Keratinocyte (primary cell): ENCODE data around the gene MYCBP2. TPM values are rescaled to one million over a fixed set of nuclear protein-coding genes. Genes with fewer than 3 reads are reported as not detected.

Experiments
- DNase-seq: peaks from one replicate; pipeline ENCODE4 v3.0.0-alpha.2; 2011; ENCODE audit warnings: low read depth, missing footprints, low spot score
- FAIRE-seq: peaks from 2 replicates; lab custom pipeline; 2011; peaks lifted over from hg19 to GRCh38; lab: Jason Lieb, UNC
- H2AFZ ChIP-seq: 2 replicates; pipeline ENCODE4 v1.6.0; 2012; ENCODE audit warnings: low read length, control low read depth, inconsistent platforms; ENCODE audit not compliant: control insufficient read depth
- H3K27ac ChIP-seq: 2 replicates; pipeline ENCODE4 v1.5.1; 2011; ENCODE audit warnings: low read length; ENCODE audit not compliant: control insufficient read depth, insufficient read depth
- H3K27me3 ChIP-seq: 3 replicates; pipeline ENCODE4 v1.6.0; 2011; ENCODE audit warnings: low read length; ENCODE audit not compliant: control insufficient read depth, insufficient read depth; ENCODE audit errors: extremely low read depth
- H3K36me3 ChIP-seq, 2 experiments: 2 replicates in 1 of 2; 3 replicates in 1 of 2; pipeline ENCODE4 v1.5.1; 2011; ENCODE audit warnings: low read length in 2 of 2, mild to moderate bottlenecking in 1 of 2; ENCODE audit not compliant: control insufficient read depth in 2 of 2, insufficient read depth in 2 of 2; ENCODE audit errors: extremely low read depth in 1 of 2
- H3K4me1 ChIP-seq: 3 replicates; pipeline ENCODE4 v1.5.1; 2011; ENCODE audit warnings: low read length; ENCODE audit not compliant: control insufficient read depth, insufficient read depth; ENCODE audit errors: extremely low read depth
- H3K4me2 ChIP-seq: 3 replicates; pipeline ENCODE4 v1.6.0; 2011; ENCODE audit warnings: low read depth, low read length; ENCODE audit not compliant: control insufficient read depth, insufficient read depth; ENCODE audit errors: extremely low read depth
- H3K4me3 ChIP-seq, 3 experiments: fragments of 200-600 bp in 1 of 3; sonication (generic) in 1 of 3; 2 replicates in 2 of 3; 3 replicates in 1 of 3; pipeline ENCODE4 v1.5.1; 2011 to 2016; ENCODE audit warnings: low read length in 3 of 3, mild to moderate bottlenecking in 3 of 3, control low read depth in 2 of 3, inconsistent platforms in 1 of 3, low read depth in 1 of 3, mixed read lengths in 1 of 3, mixed run types in 1 of 3, moderate library complexity in 1 of 3; ENCODE audit not compliant: control insufficient read depth in 2 of 3, insufficient read depth in 2 of 3; ENCODE audit errors: extremely low read depth in 1 of 3
- H3K79me2 ChIP-seq: 2 replicates; pipeline ENCODE4 v1.6.0; 2012; ENCODE audit warnings: low read length; ENCODE audit not compliant: control insufficient read depth, insufficient read depth
- H3K9ac ChIP-seq: 3 replicates; pipeline ENCODE4 v1.6.0; 2011; ENCODE audit warnings: low read length; ENCODE audit not compliant: control insufficient read depth, insufficient read depth; ENCODE audit errors: extremely low read depth
- H3K9me1 ChIP-seq: 3 replicates; pipeline ENCODE4 v1.6.0; 2011; ENCODE audit warnings: low read length; ENCODE audit not compliant: control insufficient read depth, insufficient read depth; ENCODE audit errors: extremely low read depth
- H3K9me3 ChIP-seq: 2 replicates; pipeline ENCODE4 v1.5.1; 2012; ENCODE audit warnings: low read depth, low read length; ENCODE audit not compliant: control insufficient read depth
- H4K20me1 ChIP-seq: 3 replicates; pipeline ENCODE4 v1.6.0; 2011; ENCODE audit warnings: low read length; ENCODE audit not compliant: control insufficient read depth, insufficient read depth; ENCODE audit errors: extremely low read depth
- EZH2 ChIP-seq: IDR thresholded peaks from one replicate; pipeline ENCODE4 v1.6.1; 2012; ENCODE audit warnings: inconsistent platforms, mild to moderate bottlenecking, low read length, moderate library complexity
- dilution Hi-C: fragments of 300-500 bp; cut with MboI; formaldehyde crosslinking; loops from one replicate; pipeline ENCODE4 v1.7.0; 2020; ENCODE audit warnings: low sequenced_read_pairs; ENCODE audit not compliant: extremely low pct_ligation_motif_present
- polyA plus RNA-seq, 5 experiments: library from polyadenylated mRNA; depleted of rRNA in 3 of 5; stranded (reverse) in 3 of 5; stranded (forward) in 1 of 5; unstranded in 1 of 5; fragments of >200 nt; gene quantifications; 1 replicate in 1 of 5; 2 replicates in 3 of 5; 3 replicates in 1 of 5; pipeline versions ENCODE4 v1.2.1 to v1.2.3, GENCODE V29; 2011 to 2012; ENCODE audit warnings: missing spikeins in 2 of 5, low read depth in 1 of 5, low replicate concordance in 1 of 5
- TF ChIP-seq, protein P1 (sequence below), 3 experiments: IDR thresholded peaks in 1 of 3; conservative IDR thresholded peaks in 1 of 3; optimal IDR thresholded peaks in 1 of 3; 2 replicates in 2 of 3; 3 replicates in 1 of 3; pipeline versions ENCODE3 to v1.5.1; 2011; ENCODE audit warnings: low read length in 3 of 3, mild to moderate bottlenecking in 3 of 3, moderate library complexity in 2 of 3, control low read depth in 1 of 3, inconsistent platforms in 1 of 3; ENCODE audit not compliant: insufficient read depth in 2 of 3; ENCODE audit errors: extremely low read depth in 1 of 3

Gene MYCBP2
- polyA plus RNA-seq, 1 donor (not counting 4 experiments of a cell fraction or from before 2014, with no cell fraction given) = 43.8 TPM

DNA sequence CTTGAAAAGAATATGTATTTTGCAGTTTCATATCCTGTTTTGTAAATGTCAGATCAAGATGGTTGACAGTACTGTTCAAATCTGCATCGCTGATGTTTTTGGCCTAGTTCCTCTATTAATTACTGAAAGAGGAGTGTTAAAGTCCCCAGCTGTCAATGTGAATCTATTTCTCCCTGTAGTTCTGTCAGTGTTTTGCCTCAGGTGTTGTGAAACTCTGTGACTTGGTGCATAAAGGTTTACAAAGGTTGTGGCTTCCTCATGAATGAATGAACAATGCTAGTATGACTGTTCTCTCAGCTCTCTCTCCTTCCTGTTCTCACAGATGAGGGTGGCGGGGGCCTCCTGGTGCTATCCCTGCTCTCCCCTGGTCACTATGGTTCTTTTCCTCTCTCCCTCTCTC is 142.4 kb downstream of the MYCBP2 start:
- dilution Hi-C loops = no loop called here
- no peak overlapping the region for H3K4me2 ChIP-seq
- H3K9me1 ChIP-seq = peaks cover 2% of the 10 kb centered on the region
- H4K20me1 ChIP-seq = no peaks in the 10 kb centered on the region
- H3K9ac ChIP-seq = no peak overlapping the region
- H3K27ac ChIP-seq = peak overlapping the region; percentile 38
- no peaks in the 10 kb centered on the region for H3K27me3 ChIP-seq
- DNase-seq = no peak
- H3K4me1 ChIP-seq = peaks cover 20% of the 10 kb centered on the region
- H3K9me3 ChIP-seq = no peaks in the 10 kb centered on the region
- FAIRE-seq = peak; percentile 88
- no peak for TF ChIP-seq EZH2
- TF ChIP-seq, protein P1, sequence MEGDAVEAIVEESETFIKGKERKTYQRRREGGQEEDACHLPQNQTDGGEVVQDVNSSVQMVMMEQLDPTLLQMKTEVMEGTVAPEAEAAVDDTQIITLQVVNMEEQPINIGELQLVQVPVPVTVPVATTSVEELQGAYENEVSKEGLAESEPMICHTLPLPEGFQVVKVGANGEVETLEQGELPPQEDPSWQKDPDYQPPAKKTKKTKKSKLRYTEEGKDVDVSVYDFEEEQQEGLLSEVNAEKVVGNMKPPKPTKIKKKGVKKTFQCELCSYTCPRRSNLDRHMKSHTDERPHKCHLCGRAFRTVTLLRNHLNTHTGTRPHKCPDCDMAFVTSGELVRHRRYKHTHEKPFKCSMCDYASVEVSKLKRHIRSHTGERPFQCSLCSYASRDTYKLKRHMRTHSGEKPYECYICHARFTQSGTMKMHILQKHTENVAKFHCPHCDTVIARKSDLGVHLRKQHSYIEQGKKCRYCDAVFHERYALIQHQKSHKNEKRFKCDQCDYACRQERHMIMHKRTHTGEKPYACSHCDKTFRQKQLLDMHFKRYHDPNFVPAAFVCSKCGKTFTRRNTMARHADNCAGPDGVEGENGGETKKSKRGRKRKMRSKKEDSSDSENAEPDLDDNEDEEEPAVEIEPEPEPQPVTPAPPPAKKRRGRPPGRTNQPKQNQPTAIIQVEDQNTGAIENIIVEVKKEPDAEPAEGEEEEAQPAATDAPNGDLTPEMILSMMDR (optimal IDR thresholded peaks at IDR 0.05 in 1 of 3, IDR thresholded peaks at IDR 0.05 in 1 of 3, conservative IDR thresholded peaks at IDR 0.05 in 1 of 3; ENCODE audit: extremely low read depth in 1 of 3, insufficient read depth in 2 of 3, low read length in 3 of 3) = no peak
- H3K79me2 ChIP-seq = no peaks in the 10 kb centered on the region
- no peak overlapping the region for H2AFZ ChIP-seq
- peaks cover 2 to 14% of the 10 kb centered on the region in 2 experiments for H3K36me3 ChIP-seq
- no peak overlapping the region for H3K4me3 ChIP-seq

DNA sequence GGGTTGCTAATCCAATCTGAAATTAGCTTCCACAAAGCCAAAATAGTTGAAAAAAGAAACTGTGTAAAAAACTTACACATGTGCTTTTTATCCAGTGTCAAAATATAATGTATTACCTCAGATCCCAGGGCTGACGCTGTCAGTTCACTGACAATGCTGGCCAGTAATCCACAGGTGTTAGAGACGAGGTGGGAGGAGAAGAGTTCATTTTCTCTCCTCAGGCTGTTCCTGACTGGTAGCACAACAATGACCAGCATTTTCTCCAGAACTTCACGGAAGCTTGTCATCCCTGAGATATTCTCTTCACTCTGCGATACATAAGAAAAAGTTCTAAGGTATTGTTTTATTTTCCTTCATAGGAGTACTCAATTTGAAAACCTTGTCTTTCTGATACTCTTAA is 146.9 kb downstream of the MYCBP2 start:
- DNase-seq (no peak), FAIRE-seq (no peak)
- Histone ChIP-seq H3K4me3 (no peak overlapping the region), H3K27me3 (no peaks in the 10 kb centered on the region), H3K4me1 (peaks cover 13% of the 10 kb centered on the region), H3K4me2 (no peak overlapping the region), H4K20me1 (no peaks in the 10 kb centered on the region), H3K9ac (no peak overlapping the region), H3K9me1 (peaks cover 2% of the 10 kb centered on the region), H3K27ac (no peak overlapping the region), H3K79me2 (no peaks in the 10 kb centered on the region), H3K9me3 (no peaks in the 10 kb centered on the region), H3K36me3 (peaks cover 2 to 23% of the 10 kb centered on the region in 2 experiments), H2AFZ (no peak overlapping the region)
- dilution Hi-C loops = no loop called here
- TF ChIP-seq, protein P1 (optimal IDR thresholded peaks at IDR 0.05 in 1 of 3, IDR thresholded peaks at IDR 0.05 in 1 of 3, conservative IDR thresholded peaks at IDR 0.05 in 1 of 3; ENCODE audit: extremely low read depth in 1 of 3, insufficient read depth in 2 of 3, low read length in 3 of 3) = no peak
- TF ChIP-seq EZH2 = no peak
